Measurements from ENCODE around the gene PLEK.

DNA sequence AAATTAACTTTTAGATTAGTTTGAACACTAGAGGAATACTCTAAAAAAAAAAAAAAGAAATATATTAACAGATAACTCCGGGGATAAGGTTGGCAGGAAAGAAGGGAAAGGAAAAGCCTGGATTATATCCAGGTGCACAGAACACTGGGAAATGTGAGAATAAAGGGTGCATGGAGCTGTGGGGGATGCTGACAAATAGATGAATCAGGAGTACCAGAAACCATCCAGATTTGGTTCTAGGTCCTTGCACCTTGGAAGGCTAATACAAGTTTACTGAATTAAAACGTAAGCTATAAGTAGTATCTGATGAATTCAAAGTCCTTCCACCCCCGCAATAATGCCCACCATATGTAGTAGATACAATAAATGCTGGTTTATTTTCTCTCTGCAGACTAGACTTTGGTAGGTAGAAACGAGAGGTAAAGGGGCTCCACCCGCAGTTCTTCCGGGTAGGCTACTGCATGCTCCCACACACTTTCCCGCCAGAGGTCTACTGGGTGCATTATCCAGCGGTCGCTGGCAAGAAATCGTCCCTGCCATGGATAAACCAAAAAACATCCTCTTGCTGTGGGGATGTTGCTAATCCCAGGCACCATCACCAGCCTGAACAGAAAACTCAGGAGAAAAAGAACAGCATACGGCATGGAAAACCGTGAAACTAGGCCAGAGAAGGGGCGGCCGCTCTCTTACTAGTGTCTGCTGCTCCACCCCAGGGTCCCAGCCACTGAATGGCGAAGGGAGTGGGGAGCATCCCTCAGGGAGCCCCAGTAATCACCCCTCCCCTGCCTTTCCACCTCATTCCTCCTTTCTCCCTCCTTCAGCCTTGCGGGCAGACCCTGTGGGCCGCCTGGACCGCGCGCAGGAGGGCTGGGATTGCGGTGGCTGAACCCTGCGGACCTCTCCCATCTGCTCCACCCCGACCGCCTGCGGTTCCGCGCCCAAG is 46.8 kb upstream of the PLEK start:
- TF ChIP-seq, protein P1, sequence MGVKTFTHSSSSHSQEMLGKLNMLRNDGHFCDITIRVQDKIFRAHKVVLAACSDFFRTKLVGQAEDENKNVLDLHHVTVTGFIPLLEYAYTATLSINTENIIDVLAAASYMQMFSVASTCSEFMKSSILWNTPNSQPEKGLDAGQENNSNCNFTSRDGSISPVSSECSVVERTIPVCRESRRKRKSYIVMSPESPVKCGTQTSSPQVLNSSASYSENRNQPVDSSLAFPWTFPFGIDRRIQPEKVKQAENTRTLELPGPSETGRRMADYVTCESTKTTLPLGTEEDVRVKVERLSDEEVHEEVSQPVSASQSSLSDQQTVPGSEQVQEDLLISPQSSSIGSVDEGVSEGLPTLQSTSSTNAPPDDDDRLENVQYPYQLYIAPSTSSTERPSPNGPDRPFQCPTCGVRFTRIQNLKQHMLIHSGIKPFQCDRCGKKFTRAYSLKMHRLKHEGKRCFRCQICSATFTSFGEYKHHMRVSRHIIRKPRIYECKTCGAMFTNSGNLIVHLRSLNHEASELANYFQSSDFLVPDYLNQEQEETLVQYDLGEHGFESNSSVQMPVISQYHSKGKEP (CRISPR knock-in tag; IDR thresholded peaks at IDR 0.05), result no peak
- TF ChIP-seq, protein P2, sequence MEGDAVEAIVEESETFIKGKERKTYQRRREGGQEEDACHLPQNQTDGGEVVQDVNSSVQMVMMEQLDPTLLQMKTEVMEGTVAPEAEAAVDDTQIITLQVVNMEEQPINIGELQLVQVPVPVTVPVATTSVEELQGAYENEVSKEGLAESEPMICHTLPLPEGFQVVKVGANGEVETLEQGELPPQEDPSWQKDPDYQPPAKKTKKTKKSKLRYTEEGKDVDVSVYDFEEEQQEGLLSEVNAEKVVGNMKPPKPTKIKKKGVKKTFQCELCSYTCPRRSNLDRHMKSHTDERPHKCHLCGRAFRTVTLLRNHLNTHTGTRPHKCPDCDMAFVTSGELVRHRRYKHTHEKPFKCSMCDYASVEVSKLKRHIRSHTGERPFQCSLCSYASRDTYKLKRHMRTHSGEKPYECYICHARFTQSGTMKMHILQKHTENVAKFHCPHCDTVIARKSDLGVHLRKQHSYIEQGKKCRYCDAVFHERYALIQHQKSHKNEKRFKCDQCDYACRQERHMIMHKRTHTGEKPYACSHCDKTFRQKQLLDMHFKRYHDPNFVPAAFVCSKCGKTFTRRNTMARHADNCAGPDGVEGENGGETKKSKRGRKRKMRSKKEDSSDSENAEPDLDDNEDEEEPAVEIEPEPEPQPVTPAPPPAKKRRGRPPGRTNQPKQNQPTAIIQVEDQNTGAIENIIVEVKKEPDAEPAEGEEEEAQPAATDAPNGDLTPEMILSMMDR (CRISPR knock-in tag; IDR thresholded peaks at IDR 0.05), result no peak
- TF ChIP-seq, protein P3, sequence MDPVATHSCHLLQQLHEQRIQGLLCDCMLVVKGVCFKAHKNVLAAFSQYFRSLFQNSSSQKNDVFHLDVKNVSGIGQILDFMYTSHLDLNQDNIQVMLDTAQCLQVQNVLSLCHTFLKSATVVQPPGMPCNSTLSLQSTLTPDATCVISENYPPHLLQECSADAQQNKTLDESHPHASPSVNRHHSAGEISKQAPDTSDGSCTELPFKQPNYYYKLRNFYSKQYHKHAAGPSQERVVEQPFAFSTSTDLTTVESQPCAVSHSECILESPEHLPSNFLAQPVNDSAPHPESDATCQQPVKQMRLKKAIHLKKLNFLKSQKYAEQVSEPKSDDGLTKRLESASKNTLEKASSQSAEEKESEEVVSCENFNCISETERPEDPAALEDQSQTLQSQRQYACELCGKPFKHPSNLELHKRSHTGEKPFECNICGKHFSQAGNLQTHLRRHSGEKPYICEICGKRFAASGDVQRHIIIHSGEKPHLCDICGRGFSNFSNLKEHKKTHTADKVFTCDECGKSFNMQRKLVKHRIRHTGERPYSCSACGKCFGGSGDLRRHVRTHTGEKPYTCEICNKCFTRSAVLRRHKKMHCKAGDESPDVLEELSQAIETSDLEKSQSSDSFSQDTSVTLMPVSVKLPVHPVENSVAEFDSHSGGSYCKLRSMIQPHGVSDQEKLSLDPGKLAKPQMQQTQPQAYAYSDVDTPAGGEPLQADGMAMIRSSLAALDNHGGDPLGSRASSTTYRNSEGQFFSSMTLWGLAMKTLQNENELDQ (CRISPR knock-in tag; IDR thresholded peaks at IDR 0.05; ENCODE audit: borderline replicate concordance), result no peak
- no peak for TF ChIP-seq ZBTB38 (CRISPR knock-in tag; IDR thresholded peaks at IDR 0.05)
- TF ChIP-seq CREM (IDR thresholded peaks at IDR 0.05), result no peak
- no peak for TF ChIP-seq CREM (CRISPR knock-in tag; IDR thresholded peaks at IDR 0.05)
- TF ChIP-seq YY1 (IDR thresholded peaks at IDR 0.05; ENCODE audit: insufficient read depth, insufficient replicate concordance, low read depth, low read length), result no peak
- no peak for TF ChIP-seq NAIF1 (CRISPR knock-in tag; IDR thresholded peaks at IDR 0.05; ENCODE audit: borderline replicate concordance)
- no peak for TF ChIP-seq ARNT (IDR thresholded peaks at IDR 0.05)
- TF ChIP-seq ZNF569 (CRISPR knock-in tag; IDR thresholded peaks at IDR 0.05; ENCODE audit: borderline replicate concordance), result no peak
- TF ChIP-seq CC2D1A (CRISPR knock-in tag; IDR thresholded peaks at IDR 0.05), result no peak
- no peak for TF ChIP-seq FIP1L1 (IDR thresholded peaks at IDR 0.05; ENCODE audit: borderline replicate concordance, insufficient read depth, low read depth, low read length)
- no peak for TF ChIP-seq EZH2 (conservative IDR thresholded peaks at IDR 0.05; ENCODE audit: low read depth, low read length)
- no peak for TF ChIP-seq GABPA (IDR thresholded peaks at IDR 0.05; ENCODE audit: low read depth, low read length)
- no peak for TF ChIP-seq GABPA (CRISPR knock-in tag; IDR thresholded peaks at IDR 0.05; ENCODE audit: low read depth)
- no peak for TF ChIP-seq SMAD3 (CRISPR knock-in tag; IDR thresholded peaks at IDR 0.05)

All from HepG2 (cell line).